ENCODE measurements around the gene FBXO4.

Gene FBXO4

DNA sequence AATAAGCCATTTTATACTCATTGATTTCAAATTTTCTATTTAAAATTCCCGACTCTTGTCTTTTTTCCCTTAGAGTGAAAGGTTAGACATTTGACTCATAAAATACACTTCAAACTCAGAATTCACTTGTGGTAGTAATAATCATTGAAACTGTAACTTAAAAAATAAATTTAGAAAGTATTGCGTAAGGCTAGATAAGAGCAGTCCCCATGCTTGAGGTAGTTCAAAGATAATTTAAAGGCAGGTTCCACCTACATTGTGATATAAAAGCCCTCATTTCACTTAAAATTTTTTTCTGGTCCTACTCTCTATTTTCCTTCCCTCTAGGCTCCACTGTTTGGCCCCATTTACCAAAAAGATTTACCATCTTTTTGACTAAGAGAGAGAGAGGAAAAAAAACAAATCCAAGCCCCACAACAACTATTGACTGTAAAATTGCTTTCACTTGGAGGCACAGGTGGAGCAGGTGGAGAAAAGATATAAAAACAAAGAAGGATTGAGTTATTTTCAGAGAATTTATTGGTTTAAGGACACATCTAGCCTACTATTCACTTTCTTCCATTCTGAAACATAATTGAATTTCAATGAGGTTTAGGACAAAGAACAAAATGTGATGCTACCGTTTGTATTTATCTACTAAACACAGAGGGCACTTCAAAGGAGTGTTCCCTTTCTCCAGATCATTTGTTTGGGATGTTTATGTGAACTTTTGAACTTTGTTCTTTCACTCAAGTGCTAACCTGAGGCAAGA is 61.0 kb downstream of the FBXO4 start:
- no peak for DNase-seq
